ENCODE results near the gene TMEM217.

The TMEM217 gene

DNA sequence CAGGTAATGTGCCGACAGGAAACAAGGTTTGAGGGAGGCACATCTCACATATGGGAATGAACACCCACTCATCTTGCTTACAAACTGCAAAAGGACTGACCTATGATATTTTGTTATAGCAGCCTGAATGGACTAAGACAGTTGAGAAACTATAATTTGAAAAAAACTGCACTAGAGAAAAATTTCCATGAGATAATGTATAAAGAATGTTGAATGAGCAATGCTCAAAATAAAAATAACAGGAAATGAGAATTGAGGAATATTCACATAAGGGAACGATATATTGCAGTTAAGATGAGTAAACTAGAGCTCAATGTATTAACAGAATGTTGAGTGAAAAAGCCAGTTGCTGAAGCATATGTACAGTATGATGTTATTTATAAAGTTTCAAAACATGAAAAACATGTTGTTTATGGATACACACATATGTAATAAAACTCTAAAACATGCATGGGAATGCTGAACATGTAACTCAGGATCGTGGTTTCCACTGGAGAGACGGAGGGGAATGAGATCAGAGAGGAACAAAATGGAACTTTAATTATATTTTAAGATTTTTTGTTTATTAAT is 6.6 kb downstream of the TMEM217 start:
- DNase-seq (ENCODE audit: low read depth), result no peak
- no peak overlapping the region for H3K4me3 ChIP-seq (ENCODE audit: low read depth, low read length)
- TF ChIP-seq, protein P1, sequence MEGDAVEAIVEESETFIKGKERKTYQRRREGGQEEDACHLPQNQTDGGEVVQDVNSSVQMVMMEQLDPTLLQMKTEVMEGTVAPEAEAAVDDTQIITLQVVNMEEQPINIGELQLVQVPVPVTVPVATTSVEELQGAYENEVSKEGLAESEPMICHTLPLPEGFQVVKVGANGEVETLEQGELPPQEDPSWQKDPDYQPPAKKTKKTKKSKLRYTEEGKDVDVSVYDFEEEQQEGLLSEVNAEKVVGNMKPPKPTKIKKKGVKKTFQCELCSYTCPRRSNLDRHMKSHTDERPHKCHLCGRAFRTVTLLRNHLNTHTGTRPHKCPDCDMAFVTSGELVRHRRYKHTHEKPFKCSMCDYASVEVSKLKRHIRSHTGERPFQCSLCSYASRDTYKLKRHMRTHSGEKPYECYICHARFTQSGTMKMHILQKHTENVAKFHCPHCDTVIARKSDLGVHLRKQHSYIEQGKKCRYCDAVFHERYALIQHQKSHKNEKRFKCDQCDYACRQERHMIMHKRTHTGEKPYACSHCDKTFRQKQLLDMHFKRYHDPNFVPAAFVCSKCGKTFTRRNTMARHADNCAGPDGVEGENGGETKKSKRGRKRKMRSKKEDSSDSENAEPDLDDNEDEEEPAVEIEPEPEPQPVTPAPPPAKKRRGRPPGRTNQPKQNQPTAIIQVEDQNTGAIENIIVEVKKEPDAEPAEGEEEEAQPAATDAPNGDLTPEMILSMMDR (IDR thresholded peaks at IDR 0.05; ENCODE audit: control insufficient read depth, extremely low read depth, insufficient read depth), result no peak

DNA sequence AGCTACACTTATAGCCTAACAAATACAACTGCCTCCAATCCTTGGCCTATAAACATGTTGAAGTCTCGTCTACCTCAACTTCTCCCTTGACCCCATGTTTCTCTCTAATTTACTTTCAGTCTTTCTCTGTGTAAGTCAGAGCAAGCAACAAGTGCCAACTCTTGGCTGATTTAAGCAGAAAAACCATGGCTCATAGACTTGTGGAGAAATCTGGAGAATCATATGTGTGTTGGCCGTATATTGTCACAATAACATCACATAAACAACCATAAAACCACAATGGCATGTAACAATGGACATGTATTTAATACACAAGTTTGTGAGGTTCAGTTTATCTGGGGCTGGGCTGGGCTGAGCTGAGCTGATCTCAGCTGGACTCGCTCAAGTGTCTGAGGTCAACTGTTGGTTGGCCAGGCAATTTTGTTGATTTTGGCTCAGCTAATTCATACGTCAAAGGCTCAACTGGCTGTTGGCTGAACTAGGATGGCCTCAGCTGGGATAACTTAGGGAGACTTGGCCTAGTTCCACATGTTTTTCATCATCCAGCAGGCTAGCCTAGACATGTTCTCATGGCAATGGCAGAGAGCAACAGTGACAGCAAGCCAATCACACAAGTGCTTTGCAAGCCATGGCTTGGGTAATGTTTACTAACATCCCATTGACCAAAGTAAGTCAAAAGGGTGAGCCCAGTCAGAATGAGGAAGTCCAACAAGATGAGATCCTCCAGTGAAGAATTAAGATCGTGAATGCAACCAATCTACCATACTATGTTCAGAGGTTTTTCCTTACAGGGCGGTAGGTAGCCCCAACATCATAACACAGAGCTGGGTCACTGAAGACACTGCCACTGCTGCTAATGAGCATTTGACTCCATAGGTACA is 13.3 kb downstream of the TMEM217 start:
- DNase-seq (ENCODE audit: low read depth), result peak; percentile 100
- TF ChIP-seq, protein P1 (IDR thresholded peaks at IDR 0.05; ENCODE audit: control insufficient read depth, extremely low read depth, insufficient read depth), result no peak
- no peak overlapping the region for H3K4me3 ChIP-seq (ENCODE audit: low read depth, low read length)

DNA sequence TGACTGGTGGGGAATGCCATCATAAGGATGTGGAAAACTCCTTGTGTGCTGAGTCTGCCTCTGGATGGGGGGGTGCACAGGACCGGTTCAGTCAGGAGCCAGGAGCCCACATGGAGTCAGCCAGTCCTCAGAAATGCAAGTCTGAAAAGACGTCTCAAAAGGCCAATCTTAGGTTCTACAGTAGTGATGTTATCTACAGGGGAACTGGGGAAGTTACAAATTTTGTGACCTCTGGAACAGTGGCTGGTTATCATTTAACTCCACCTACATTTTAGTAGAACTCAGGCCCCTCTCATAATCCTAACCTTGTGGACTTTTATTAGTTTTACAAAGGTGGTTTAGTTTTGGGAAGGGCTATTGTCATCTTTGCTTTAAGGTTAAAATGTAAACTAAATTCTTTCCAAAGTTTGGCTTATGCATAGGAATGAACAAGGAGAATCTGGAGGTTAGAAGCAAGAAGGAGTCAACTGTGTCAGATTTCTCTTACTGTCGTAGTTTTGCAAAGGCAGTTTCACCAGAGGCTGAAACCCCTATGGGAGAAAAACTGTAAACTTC is 14.1 kb downstream of the TMEM217 start:
- TF ChIP-seq, protein P1 (IDR thresholded peaks at IDR 0.05; ENCODE audit: control insufficient read depth, extremely low read depth, insufficient read depth), result no peak
- no peak for DNase-seq (ENCODE audit: low read depth)
- H3K4me3 ChIP-seq (ENCODE audit: low read depth, low read length), result no peak overlapping the region

DNA sequence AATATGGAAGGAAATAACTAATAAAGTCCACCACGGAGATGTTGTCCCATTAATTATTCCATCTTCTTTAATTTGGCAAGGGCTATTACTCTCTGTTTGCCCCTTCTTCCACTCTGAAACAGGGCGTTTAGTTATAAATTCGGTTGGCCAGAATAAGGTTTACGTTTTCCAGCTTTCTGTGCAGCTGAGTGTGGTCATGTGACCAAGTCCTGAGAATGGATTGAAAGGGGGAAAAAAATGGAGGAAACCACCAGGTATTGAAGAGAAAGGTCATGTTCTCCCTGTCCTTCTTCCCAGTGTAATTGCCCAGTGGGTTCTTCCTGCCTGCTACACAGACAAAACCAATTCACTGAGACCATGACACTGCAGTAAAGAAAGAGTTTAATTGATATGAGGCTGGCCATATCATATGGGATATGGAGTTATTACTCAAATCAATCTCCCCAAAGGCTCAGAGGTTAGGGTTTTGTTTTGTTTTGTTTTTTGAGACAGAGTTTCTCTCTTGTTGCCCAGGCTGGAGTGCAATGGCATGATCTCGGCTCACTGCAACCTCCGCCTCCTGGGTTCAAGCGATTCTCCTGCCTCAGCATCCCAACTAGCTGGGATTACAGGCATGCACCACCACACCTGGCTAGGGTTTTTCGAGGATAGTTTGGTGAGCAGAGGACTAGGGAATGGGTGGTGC is 14.7 kb downstream of the TMEM217 start:
- TF ChIP-seq, protein P1 (IDR thresholded peaks at IDR 0.05; ENCODE audit: control insufficient read depth, extremely low read depth, insufficient read depth), result no peak
- DNase-seq (ENCODE audit: low read depth), result no peak
- H3K4me3 ChIP-seq (ENCODE audit: low read depth, low read length), result no peak overlapping the region

DNA sequence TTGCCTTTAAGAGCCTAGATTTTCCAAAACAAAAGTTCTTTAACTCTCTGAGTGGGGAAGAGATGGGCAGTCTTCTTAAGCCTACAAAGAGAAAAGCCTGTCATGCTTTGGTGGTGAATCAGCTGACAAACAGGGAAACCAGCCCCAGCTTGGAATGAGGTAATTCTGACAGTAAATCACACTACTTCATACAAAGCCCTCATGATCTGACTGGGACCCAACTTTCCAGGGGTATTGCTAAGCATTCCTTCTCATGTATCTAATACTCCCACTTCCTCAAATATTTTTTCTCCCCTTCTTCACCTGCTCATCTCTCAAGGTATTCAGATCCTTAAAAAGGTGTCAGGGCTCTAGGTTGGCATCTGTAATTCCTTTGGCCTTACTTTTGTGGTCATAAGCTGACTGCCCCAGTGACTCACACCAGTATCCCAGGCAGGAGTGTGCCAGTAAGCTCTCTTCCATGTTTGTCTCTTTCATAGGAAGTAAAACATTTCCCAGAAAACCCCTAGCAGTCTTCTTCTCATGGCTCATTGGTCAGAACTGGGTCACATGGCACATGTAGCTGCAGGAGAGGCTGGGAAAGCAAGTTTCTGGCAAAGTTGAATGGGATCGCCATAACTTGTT is 15.4 kb downstream of the TMEM217 start:
- no peak overlapping the region for H3K4me3 ChIP-seq (ENCODE audit: low read depth, low read length)
- no peak for DNase-seq (ENCODE audit: low read depth)
- TF ChIP-seq, protein P1 (IDR thresholded peaks at IDR 0.05; ENCODE audit: control insufficient read depth, extremely low read depth, insufficient read depth), result no peak

DNA sequence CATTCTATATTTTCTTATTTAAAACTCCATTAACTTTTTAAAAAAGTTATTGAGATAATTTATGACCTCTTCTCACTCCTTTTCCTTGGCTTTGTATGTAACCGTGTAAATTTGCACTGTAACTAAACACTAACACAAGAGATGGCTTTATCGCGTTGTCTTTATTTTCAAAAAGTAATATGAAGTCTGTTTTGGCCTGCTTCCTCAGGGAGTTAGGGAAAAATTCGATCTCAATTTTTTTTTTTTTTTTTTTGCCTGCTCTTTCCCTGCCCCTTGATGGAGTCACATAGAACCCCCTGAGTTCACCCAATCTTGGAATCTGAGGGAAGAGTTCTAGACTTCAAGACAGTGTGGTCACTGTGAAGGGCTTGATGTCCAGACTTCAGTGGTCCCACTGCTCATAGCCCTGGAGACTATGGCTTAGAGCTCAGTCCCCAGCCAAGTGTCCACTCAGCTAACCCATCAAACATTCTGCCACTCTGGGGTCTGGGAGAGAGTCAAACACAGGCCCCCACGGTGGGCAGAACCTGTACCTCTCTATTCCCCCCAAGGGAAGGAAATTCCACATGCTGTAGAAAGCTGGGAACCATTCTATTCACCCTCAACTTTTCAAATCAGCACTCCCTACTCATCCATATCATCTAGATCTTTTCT is 16.0 kb downstream of the TMEM217 start:
- H3K4me3 ChIP-seq (ENCODE audit: low read depth, low read length), result no peak overlapping the region
- DNase-seq (ENCODE audit: low read depth), result no peak
- TF ChIP-seq, protein P1 (IDR thresholded peaks at IDR 0.05; ENCODE audit: control insufficient read depth, extremely low read depth, insufficient read depth), result no peak

All from LNCaP clone FGC (cell line).